ENCODE data around the gene CSF2.

The CSF2 gene

DNA sequence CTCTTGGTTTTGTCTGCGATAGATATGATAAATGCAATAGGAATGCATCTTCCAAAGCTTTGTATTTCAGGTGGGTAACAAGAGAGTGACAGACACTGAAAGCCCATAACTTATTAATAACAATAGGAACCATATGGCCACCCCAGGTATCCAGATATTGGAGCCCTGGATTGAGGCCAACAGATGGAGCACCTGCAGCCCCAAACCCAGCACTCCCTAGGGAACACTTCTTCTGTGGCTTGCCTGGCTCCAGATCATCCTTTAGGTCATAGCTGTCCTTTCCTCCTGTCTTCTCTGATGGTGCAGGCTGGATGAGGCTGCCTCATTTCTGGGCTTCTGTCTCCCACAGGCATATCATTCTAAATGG, 18.2 kb upstream of the CSF2 start:
- DNase-seq, result no peak

DNA sequence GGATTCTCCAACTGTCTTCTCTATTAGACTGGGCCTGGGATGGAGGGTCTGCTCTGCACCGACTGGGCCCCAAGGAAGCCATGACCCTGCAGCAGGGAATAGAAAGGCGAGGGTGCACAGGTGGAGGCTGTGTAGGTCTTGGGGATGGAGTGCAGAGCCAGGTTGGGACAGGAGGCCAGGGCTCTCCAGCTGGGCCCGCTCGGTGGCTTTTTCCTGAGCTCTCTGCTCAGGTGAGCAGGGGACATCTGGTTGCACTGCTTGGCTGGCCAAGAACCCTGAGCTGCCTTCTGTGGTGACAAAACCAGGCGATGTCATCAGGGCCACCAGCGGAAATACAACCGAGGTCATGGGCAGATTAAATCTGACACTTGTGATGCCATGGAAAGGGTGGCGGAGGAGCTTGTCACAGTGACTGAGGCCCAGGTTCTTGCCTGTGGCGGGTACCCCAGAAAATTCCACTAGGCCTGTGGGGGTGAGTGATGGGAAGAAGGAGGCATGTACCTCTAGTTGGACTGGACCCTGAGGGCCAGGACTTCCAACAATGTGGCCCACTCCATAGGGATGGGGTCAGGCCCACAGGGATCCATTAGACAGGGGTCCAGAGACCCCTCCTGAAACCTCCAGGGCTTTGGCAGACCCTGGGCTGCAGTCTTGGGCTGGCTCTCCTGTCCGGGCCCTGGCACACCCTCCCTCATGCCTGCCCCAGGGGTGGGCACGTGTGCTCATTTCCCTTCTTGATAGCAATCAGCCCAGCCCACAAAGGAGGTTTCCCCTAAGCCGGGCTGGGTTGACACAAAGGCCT, 17.6 kb upstream of the CSF2 start:
- DNase-seq, result no peak

DNA sequence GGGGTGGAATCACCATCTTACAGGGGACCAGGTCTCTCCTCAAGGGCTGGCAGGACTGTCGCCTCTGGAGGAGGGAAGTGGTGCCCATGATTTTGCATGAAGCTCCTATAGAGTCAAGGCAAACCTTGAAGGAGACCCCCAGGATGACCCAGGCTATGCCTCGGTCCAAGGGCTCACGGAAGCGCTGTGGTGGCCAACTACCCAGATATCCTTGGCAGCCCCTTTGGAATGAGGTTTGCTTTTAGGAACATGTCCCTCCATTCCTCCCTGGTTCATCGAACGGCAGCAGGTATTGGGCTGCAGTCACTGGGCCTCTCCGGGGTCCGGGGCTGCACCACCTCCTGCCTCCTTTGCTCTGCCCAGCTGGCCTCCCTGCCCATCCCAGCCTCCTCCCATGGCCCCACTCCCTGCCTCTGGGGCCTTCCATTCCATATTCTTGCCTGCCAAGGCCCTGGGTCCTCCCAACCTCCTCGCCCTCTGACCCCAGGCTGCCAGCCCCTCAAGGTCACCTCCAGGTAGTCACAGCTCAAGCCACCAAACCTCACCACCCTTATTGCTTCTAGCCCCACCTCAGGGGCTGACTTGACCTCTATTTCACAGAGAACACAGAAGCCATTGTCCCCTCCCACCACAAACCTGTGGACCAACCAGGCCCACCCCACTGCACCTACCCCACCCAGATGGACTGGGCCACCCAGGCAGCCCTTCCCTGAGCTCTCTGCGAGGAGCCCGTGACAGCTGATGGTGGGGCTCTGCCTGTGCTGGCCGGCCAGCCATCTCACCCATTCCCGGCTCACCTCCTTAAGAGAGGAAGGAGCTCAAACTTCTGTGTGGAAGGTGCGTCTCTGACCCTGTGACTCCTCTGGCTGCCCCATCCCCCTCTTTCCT, 16.7 kb upstream of the CSF2 start:
- DNase-seq, result no peak

DNA sequence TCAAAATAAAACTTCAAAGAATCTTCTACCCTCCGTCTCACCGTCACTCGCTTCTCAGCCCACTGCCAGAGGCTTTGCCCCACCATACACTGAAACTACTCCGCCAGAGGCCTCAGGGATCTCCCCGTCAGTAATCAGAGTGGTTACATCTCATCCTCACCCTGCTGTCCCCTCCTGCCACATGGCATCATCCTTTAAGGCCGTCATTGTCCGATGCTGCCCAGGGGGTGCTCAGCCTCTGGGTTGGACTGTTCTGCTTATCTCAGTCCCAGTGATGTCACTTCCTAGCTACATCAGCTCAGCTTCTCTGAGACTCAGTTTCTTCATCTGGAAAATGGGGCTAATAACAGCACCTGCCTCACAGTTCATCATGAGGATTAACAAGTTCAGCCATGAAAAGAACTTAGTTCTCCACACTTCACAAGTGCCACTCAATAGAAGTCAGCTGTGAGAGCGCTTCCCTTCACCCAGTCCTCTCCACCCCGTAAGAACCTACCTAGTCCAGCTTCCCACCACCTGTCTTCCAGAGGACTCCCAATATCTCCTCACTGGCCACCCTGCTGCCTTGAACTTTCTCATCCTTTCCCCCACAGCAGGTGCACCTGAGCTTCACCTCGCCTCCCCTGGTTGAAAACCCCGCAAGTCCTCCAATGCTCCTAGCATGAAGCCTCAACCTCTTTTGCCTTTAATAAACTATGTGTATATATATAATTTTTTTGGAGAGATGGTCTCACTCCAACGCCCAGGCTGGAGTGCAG, 15.9 kb upstream of the CSF2 start:
- no peak for DNase-seq

DNA sequence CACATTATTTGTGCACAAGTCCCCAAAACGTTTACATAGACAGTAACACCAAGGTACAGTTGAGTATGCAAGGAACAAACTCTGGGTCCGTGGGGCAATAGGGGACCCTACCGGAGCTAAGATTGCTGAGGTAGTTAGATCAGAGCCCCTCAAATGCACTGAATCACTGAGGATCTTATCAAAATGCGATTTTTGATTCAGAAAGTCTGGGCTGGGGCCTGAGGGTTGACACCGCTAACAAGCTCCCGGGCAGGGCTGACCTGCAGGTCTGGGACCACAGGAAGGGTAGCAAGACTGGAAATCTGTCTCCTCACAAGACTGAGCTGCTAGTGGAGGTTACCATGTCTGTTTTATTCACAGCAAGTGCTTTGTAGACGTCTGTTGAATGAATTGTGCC, 14.9 kb upstream of the CSF2 start:
- DNase-seq, result no peak

DNA sequence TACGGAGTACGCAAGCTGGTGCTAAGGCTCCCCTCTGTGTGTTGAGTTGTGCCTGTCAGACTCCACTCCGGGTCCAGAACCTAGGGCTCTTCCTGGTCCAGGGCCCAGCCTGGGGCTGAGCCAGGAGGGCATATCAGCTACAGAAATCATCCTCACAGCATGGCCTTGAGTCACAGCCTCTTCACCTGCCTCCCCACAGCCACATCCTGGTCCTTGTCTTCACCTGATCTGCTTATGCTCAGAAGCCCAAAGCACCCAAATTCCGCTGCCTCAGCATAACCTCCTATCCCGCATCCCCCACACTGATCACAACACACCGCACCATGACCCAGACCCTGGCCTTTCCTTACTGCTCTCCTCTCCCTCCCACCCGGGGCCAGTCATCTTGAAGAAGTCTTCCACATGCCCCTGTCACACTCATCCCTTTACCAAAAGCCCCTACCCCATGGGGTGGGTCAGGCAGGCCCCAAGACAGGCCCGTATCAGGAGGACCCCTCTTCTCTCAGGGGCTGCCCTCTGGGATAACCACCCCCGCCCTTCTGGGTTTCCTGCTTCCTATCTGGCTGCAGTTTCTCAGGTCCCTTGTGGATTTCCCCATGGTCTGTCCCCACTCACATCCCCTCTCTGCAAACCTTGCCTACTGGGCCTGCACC, 14.4 kb upstream of the CSF2 start:
- no peak for DNase-seq

DNA sequence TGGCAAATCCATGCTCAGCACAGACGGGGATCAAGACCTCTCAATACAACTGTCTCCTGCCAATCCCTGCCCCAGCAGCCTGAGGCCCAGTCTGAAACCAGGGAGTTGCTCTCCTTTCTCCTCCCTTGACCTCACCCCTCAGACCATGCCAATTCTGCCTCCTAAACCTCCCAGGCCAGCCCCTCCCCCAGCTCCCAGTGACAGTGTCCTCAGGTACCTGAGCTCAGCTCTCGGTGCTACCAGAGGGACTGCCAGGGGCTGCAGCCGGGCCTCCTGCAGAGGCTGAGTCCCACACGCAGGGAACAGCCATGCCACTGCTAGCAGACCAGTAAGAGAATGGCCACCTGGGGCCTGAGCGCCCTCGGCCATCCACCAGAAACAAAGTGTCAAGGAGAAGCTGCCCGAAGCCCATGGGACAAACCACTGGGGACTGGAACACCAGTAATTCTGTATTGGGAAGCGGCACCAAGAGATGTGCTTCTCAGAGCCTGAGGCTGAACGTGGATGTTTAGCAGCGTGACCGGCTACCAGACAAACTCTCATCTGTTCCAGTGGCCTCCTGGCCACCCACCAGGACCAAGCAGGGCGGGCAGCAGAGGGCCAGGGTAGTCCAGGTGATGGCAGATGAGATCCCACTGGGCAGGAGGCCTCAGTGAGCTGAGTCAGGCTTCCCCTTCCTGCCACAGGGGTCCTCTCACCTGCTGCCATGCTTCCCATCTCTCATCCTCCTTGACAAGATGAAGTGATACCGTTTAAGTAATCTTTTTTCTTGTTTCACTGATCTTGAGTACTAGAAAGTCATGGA, 13.7 kb upstream of the CSF2 start:
- no peak for DNase-seq

DNA sequence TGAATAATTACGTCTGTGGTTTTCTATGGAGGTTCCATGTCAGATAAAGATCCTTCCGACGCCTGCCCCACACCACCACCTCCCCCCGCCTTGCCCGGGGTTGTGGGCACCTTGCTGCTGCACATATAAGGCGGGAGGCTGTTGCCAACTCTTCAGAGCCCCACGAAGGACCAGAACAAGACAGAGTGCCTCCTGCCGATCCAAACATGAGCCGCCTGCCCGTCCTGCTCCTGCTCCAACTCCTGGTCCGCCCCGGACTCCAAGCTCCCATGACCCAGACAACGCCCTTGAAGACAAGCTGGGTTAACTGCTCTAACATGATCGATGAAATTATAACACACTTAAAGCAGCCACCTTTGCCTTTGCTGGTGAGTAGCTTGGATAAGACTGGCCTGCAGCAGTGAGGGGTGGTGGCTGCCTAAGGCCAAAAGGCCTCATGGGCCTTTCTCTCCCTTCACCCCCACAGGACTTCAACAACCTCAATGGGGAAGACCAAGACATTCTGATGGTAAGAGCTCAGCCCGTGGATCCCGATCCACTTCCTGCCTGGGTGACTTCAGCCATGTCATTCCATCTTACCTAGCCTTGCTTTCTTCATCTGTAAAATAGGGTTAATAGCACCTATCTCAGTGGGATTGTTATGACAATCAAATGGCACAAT, 13.0 kb upstream of the CSF2 start, which contains the start of gene IL3:
TSS of gene IL3 (plus strand) at position 155 of the 661 bp plus-strand sequence. CDS start at position 207, 52 bp downstream.
- no peak for DNase-seq

DNA sequence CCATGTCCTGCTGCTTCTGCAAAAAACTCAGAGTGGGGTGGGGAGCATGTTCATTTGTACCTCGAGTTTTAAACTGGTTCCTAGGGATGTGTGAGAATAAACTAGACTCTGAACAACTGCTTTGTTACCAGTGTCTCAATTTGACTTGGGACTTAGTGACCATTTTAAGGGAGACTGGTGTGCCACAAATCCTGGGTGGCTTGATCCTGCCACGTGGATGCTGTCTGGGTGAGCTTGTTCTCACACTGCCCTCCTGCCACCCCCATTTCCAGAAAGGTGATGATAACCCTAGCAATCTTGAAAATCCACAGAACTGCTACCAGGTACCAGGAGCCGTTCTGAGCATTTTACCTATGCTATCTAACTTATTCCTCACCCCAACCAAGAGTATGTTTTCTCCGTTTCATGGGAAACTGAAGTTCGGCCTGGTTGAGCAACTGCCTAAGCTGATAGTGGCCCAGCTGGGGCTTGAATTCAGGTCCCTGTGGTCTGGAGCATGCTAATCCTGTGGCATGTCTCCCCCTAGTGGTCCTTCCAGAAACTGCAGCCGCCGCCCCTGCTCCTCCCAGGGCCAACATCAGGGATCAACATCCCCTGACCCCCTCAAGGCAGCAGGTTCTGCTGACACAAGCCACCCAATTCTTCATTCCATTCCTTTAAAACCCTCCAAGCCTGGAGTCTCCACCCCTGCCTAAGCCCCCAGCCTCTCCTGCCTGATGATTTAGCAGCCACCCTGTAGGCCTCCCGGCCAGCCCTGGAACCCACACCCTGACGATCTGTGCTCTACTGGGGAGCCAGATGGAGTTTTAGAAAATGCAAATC, 10.3 kb upstream of the CSF2 start:
- no peak for DNase-seq

DNA sequence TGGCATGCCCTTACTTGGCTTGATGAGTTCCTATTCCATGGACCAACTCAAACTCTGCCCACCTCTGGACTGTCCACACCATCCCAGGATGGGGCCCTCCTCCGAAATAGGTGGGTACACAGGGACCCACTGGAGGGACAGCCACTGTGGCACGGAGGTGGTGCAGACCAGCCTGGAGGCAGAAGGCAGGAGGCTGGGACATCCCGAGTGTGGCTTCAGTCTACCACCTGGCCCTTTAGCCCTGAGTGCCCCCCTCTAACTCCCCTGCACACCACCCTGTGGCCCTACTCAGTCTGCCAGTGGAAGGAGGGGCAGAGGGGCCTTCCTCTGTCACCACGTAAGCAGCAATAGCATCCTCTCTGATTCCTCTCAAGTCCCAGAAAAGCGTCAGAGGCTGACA, 9.4 kb upstream of the CSF2 start:
- no peak for DNase-seq

DNA sequence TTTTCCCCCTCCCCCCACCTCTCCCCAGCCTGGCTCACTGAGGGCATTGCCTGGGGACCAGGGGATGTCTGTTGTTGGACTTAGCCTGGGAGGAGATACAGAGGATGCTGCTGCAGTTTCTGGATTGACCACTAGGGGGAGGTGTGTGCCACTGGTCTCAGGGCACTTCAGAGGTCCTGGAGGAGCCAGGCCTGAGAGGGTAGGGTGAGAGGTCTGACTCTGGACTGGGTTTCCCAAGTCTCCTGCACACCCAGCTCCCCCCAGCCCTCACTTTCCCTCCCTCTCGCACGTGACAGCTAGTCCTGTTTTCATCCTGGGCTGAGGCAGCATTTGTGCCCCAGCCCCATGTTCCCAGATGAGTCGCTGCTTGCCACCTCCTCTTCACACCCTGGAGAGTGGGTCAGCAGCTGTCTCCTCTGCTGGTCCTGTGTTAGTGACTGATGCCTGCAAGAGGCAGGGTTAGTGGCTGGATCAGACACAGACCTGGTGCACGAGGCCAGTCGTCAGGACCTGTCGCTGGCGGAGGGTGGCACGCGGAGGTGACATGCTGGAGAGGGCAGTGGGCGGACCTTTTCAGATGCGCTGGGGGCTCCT, 8.8 kb upstream of the CSF2 start:
- DNase-seq, result no peak

DNA sequence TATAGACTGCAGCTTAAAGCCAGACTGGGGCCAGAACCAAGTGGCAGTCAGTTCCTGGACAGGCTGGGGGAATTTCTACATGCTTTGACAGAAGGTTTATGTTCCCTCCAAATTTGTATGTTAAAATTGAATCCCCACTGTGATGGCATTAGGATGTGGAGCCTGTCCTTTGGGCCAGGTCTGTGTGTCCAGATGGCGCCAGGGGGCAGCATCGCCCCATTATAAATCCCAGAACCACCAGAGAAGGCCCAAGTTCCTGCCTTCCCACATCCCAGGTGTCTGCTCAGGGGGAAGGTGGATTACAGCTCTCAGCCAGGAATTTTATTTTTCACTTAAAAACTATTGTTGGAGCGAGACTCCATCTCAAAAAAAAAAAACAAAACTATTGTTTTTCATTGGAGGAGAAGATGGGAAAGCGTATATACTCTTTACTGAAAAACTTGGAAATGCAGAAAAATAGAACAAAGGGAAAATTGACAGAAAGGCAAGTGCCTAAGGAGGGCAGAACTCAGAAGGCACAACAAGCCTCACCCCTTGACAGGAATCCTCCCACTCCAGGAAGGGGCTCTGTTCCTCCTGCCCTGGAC, 8.1 kb upstream of the CSF2 start:
- DNase-seq, result no peak

DNA sequence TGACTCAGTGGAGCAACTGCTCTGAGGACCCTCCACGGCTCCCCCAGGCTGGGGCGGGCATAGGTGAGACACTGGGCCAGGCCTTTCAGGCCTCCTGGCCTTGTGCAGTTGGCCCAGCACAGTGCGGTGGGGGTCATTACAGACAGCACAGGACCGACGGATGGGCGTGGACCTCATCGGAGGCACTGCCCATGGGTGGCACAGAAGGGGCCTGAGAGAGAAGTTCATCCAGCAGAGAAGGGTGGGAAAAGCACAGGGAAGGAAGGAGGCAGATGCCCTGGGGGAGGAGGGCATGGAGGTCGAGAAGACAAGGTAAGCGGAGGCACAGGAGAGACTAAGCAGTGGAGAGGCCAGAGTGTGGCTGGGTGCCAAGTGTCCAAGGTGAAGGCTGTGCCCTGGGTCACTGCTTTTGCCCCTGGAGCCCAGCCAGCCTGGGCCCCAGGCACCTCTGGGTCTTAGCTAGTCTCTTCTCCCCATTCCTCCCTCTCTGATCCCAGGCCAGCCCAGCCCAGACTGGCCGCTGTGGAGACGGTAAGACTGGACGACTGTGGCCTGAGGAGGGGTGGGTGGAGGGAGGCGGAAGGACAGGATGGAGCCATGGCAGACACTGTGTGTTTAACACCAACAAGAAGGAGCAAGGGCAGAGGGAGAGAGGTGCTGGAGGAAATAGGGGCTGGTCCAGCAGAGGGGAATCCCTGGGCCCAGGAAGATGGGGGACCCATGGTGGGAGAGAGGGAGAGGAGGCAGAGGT, 7.5 kb upstream of the CSF2 start:
- DNase-seq, result no peak

DNA sequence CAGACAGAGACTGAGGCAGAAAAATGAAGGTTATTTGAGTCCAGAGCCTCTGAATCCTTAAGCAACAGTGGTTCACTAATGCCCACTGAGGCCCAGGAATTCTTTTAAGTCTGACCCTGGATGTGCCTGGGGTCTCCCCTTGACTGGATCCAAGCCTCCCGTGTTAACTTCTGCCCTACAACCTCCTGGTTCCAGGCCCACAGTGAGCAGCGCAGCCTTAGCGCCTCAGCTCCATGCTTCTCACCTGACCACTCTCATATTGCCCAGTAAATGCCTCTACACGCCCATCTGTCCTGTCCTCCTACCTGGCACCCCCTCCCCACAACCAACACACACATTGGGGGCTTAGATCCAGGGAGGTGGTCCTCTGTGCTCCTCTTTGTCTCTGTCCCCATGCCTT, 6.7 kb upstream of the CSF2 start:
- DNase-seq, result no peak

DNA sequence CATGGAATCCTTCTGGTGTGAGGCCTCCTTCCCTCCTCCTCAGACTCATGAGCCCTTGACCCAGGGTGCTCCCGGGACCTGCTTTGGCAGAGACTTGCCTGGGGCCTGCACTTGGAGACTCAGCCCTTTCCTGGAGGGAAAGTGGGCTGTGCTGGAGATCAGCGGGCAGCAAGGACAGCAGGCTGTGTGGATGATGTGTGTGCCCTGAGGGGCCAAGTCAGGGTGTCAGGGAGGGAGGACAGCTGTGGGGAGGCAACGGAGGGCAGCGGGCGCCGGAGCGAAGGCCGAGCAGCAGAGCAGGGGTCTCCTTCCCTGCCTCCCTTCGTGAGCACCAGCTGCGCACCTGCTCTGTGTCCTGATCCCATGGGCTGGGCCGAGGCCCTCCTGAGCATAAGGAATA, 6.1 kb upstream of the CSF2 start:
- DNase-seq, result no peak

DNA sequence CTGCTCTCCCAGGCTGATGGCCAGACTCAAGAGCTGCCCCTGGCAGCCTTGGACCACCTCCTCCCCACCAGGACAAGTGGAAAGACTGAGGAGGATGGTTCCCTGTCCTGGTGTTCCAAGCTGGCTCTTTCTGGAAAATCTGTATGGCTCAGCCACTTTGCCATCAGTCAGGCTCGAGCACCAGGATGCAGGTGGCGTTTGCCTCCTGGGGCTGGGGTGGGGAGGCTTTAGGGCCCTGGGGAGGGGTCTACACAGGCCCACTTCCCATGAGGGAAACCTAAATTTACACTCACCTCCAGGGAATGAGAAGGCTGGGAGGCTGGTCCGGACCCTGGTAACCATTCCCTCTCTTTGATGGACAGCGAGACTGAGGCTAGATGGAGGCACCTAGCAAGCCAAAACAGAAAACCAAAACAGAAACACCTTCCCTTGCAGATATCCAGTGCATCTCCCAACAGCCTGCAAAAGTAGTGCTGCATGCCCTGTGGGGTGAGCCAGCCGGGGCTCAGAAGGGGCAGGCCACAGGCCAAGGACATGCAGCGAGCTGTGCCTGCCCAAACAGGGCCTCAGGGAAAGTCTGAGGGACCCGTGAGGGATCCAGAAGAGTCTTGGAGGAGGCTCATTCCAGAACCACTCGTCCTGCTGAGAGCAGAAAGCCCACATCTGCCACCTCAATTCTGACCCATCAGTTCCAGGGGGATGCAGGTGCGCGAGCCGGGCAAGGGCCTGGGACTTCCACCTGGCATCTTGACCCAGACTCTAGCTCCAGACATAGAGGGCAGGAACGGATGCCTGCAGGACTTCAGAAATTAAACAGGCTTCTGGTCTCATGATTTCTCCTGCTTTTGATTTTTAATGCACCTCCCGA, 5.4 kb upstream of the CSF2 start:
- no peak for DNase-seq

DNA sequence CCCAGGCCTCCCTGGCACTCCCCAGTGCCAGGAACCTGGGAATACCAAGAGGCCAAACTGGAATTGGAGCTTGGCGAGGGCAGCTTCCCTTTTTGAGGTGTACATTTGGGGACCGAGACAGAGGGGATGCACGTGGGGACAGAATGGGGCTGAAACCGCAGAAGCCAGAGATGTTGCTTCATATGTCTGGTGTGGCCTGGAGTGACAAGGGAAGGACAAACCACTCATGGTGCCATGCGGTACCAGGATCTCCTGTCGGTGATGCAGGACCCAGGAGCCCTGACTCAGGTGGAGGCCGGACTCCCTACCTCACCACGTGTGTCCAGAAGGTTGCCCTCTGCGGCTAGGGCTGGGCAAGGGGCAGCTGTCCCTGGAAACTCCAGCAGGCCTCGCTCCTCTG, 4.0 kb upstream of the CSF2 start:
- DNase-seq, result no peak

DNA sequence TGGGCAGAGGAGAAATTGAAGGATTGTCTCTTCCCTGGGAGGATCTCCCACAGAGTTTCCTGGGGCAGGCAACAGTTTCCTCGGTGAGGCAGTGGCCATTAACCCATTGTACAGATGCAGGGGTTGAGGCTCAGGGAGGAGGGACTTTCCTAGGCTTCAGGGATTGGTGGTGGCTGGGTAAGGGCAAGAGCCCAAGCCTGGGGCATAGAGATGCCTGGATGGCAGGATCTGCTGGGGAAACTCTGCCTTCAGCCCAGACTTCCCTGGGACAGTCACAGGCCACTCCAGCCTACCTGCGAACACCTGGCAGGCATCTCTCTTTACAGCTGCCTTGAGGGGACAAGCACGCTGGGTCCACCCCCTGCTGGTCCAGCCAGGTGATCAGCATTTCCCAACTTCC, 3.6 kb upstream of the CSF2 start:
- no peak for DNase-seq

Measured in NCI-H1436 treated with DMSO at 0.1 percent for 48 hours (cell line).